Measurements from ENCODE around the gene ZDHHC1. TPM values are rescaled to one million over a fixed set of nuclear protein-coding genes. Genes with fewer than 3 reads are reported as not detected.
"Not testable (repeated sequence)": the region's sequence is repeated elsewhere in the genome, so short reads cannot be mapped to it uniquely, and the experiment has no call there.

Gene ZDHHC1
- total RNA-seq, 1 donor from 2014 or later: 14.3 TPM

DNA sequence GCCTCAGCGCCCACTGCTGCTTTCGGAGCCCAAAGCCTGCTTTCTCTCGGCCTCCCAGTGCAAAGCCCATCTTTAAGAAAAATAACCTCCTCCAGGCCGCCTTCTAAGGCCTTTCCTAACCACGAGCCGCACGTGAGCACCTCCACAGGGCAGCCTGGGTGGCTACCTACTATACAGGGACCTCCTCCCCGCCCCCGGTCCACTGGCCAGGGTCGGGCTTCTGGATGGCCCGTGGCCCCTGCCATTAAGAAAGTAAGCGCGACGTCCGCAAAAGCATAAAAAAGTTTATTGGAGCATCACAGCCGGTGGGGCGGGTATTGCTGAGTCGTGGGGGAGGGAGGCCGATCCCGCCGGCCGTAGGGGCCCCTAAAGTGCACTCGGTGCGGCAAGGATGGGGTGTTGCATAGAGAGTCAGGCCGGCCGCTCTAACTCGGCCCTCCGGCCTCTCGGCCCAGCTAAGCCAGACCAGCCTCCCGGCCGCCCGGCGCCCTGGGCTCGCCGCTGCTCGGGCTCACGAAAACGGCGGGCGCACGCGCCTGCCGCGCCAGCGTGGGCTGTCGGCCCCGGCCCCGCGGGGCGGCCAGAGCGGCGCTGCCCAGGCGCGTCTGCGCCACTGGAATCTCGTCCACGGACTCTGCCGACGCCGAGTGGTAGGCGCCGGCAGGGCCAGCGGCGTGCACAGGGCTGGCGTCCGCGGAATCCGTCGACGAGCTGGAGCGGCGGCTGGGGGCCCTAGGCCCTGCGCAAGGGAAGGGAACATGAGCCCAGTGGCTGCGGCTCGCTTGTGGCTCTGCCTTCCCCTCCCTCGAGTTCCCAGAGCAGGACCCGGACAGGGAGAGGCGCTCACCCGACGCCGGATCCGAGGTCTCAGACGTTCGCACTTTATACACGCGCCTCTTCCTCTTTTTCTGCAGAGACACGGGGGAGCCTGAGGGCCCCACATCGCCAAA lies 21.8 kb downstream of the ZDHHC1 start:
- DNase-seq (ENCODE audit: low spot score): no peak

DNA sequence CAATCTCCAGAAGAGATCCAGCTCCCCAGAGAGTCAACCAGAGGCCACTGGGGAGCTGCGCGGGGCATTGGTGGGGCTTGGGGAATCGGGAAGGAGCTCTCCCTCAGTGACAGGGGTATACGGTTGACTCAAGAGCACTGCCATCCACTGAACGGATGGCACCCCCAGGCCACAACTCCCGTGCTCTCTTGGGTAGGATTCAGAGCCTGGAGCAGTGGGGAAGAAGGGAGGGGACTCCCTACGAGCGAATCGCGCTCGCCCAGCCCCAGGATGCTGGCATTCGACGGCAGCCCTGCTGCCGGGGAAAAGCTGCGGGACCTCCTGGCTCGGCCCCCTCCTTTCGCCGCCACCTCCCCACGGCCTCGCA lies 22.5 kb downstream of the ZDHHC1 start:
- no peak for DNase-seq (ENCODE audit: low spot score)

DNA sequence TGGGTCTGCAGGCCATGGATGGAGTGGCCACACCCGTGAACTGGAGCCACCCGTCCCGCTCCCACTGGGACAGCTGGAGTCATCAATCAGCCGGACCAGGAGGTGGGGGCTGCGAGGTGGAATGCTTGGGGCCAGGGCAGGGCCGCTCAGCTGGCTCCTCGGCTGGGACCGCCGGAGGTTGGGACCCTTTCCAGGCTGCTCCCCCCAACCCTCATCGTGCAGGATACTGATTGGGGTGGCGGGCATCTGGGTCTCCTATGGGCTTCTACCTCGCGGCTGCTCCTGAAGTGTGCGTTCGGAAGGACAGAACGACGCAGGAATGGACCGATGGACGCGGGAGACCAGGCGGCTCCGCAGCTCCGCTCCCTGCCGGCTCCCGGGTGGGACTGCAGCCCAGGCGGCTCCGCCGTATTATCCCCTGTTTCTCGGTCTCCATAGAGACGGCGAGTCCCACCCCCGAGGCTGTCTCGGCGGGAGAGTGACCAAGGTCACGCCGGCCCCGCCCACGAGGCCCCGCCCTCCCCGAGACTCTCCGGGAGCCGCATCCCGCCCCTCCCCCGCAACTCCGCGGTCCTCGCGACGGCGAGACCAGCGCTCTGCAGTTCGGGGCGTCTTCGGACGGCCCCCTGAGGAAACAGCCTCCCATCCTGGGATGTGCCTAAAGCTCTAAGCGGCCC lies 23.0 kb downstream of the ZDHHC1 start, which contains the start of gene TPPP3:
TSS of gene TPPP3 (minus strand) at position 388 of the 677 bp plus-strand sequence. CDS start 2,387 bp downstream, outside the sequence.
- DNase-seq (ENCODE audit: low spot score): peak; percentile 88

- no peak for DNase-seq (ENCODE audit: low spot score)
These were observed 23.8 kb downstream of the ZDHHC1 start for GRCh38 chr16:67392301-67393059.

- DNase-seq (ENCODE audit: low spot score): no peak
These were observed 24.6 kb downstream of the ZDHHC1 start for GRCh38 chr16:67391424-67392300.

- no peak for DNase-seq (ENCODE audit: low spot score)
These were observed 25.4 kb downstream of the ZDHHC1 start for GRCh38 chr16:67390816-67391423.

GRCh38 chr16:67389911-67390815 lies 26.1 kb downstream of the ZDHHC1 start:
- no peak for DNase-seq (ENCODE audit: low spot score)

DNA sequence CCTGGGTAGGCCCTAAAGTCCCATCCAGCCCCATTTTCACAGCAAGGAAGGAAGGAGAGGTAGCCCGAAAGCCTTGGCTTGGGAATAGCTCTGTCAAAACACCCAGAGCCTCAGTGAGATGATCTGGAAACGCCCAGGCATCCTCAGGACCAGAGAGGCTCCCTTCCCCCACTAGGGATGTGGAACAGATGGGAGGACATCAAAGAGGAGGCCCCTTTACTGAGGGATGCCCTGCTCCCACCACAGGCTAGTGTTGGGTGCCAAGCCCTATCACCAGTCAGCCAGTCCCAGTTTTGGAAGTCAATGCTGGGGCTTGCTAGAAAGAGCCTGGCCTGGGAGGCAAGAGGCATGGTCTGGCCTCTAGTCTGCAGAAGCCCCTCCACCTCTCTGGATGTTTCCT lies 27.7 kb downstream of the ZDHHC1 start:
- no peak for DNase-seq (ENCODE audit: low spot score)

GRCh38 chr16:67388191-67388590 lies 28.1 kb downstream of the ZDHHC1 start:
- no peak for DNase-seq (ENCODE audit: low spot score)

DNA sequence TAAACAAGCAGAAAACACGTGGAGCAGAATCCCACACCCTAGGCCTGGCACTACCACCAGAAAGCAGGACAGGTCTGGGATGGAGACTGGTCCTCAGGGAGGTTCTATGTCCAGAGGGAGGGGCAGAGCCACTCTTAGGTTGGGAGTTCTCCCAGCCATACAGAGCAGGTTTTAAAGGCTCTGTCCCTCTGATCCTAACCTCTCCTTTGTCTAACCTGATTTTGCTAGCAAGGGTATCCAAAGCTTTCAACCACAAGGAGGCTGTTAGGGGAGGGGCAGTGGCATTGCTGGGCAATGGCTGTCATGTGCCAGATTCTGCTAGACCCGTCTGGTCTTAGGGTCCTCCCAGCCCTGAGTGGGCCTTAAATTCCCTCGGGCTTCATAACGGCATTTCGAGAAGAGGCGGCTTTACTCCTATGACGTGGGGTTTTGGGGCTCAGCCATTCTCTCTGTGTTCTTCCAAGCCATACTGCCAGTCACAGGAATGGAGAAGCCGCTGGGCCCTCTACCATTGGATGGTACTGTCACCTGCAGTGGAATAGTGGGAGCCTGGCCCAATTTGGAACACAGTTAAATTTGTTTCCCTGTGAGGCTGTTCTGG lies 28.7 kb downstream of the ZDHHC1 start:
- DNase-seq (ENCODE audit: low spot score): no peak

- DNase-seq (ENCODE audit: low spot score): no peak
These were observed 29.3 kb downstream of the ZDHHC1 start for GRCh38 chr16:67386861-67387455.

GRCh38 chr16:67384778-67385510 lies 31.3 kb downstream of the ZDHHC1 start:
- no peak for DNase-seq (ENCODE audit: low spot score)

DNA sequence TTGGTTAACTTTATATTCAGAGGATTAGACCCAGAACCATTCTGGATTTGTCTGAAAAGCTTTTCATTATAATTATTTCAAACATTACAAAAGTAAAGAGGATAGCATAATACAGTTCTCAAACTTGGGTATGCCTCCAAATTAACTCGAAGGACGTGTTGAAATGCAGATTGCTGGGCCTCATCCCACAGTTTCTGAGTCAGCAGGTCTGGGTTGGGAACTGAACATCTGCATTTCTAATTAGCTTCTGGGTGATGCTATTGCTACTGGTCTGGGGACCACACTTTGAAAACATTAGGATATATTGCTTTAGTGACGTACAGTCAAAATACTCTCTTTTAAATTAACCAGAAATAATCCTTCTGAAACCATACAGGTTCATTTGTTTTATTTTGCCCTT lies 33.0 kb downstream of the ZDHHC1 start:
- no peak for DNase-seq (ENCODE audit: low spot score)

- DNase-seq (ENCODE audit: low spot score): no peak
These were observed 37.6 kb downstream of the ZDHHC1 start for GRCh38 chr16:67378642-67379041.

DNA sequence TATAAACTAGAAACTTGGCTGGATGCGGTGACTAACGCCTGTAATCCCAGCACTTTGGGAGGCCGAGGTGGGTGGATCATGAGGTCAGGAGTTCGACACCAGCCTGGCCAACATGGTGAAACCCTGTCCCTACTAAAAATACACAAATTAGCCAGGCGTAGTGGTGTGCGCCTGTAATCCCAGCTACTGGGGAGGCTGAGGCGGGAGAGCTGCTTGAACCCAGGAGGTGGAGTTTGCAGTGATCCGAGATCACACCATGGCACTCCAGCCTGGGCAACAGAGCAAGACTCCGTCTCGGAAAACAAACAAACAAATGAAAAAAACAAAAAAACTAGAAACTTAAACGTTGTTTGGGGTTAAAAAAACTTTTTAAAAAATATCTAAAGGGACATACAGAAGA lies 40.3 kb downstream of the ZDHHC1 start:
- not testable (repeated sequence) for DNase-seq (ENCODE audit: low spot score)

DNA sequence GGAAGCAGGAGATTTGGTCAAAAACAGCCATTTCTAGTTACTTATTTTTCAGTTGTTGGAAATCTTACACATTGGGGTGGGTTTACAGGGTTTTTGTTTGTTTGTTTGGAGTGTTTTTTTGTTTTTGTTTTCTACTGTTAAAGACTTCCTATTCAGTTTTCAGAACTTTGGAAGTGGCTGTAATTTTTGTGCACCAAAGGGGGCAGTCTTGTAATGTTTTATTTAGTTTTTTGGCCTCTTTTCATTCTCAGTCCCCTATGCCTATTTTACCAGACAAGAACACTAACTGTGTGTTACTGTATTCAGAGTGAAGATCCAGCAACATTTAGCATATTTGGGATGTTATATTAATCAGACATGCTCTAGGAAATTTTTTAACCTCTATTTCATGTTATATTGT lies 43.6 kb downstream of the ZDHHC1 start:
- DNase-seq (ENCODE audit: low spot score): no peak

- no peak for DNase-seq (ENCODE audit: low spot score)
These were observed 45.6 kb downstream of the ZDHHC1 start for GRCh38 chr16:67370661-67371060.

- no peak for DNase-seq (ENCODE audit: low spot score)
These were observed 51.6 kb downstream of the ZDHHC1 start for GRCh38 chr16:67364600-67365235.

Measured in ureter (tissue), 1 donor.